ENCODE results near the gene MROH2B. TPM values are rescaled to one million over a fixed set of nuclear protein-coding genes. Genes with fewer than 3 reads are reported as not detected.

MROH2B gene
- total and polyA plus RNA-seq, 2 of the 13 experiments (the other 11 are each of a cell fraction or from before 2014, with no cell fraction given), result not detected

GRCh38 chr5:40999142-40999541 is 72.0 kb downstream of the MROH2B start:
- Histone ChIP-seq H3K4me1 (ENCODE audit: insufficient read depth, low read length) (no peaks in the 10 kb centered on the region), H4K20me1 (ENCODE audit: insufficient read depth, low read length) (no peaks in the 10 kb centered on the region), H3K9me3 (ENCODE audit: low read length) (no peaks in the 10 kb centered on the region), H3K36me3 (replicated peaks in 1 of 2; ENCODE audit: control insufficient read depth in 1 of 2, insufficient read depth in 2 of 2, low read length in 2 of 2) (no peaks in the 10 kb centered on the region), H3K4me3 (replicated peaks in 1 of 3; ENCODE audit: insufficient read depth in 1 of 3, low read depth in 2 of 3, low read length in 3 of 3) (no peak overlapping the region), H3K27ac (ENCODE audit: extremely low read length, insufficient read depth, low read length) (no peak overlapping the region), H3K4me2 (ENCODE audit: low read depth, low read length) (no peak overlapping the region), H3K27me3 (ENCODE audit: control insufficient read depth in 1 of 2, insufficient read depth in 2 of 2, low read length in 2 of 2) (no peaks in the 10 kb centered on the region; a peak in 1 of 5 replicates), H2AFZ (ENCODE audit: low read length) (no peak overlapping the region), H3K9ac (ENCODE audit: insufficient read depth, low read depth, low read length) (no peak overlapping the region), H3K79me2 (ENCODE audit: insufficient read depth, low read length) (no peaks in the 10 kb centered on the region)
- 67% methylated on average over 1 of the region's 1 CpG for WGBS (ENCODE audit: low lambda C conversion rate)
- TF ChIP-seq ZNF639 (CRISPR knock-in tag; conservative IDR thresholded peaks at IDR 0.05) (no peak), SMYD3 (CRISPR knock-in tag; IDR thresholded peaks at IDR 0.05) (no peak), ZNF503 (CRISPR knock-in tag; IDR thresholded peaks at IDR 0.05) (no peak), ZNF569 (CRISPR knock-in tag; IDR thresholded peaks at IDR 0.05; ENCODE audit: borderline replicate concordance) (no peak), ATF1 (CRISPR knock-in tag; IDR thresholded peaks at IDR 0.05) (no peak), KLF9 (CRISPR knock-in tag; IDR thresholded peaks at IDR 0.05; ENCODE audit: low read depth) (no peak), ETV5 (CRISPR knock-in tag; IDR thresholded peaks at IDR 0.05; ENCODE audit: borderline replicate concordance) (no peak), DZIP1 (CRISPR knock-in tag; IDR thresholded peaks at IDR 0.05) (no peak), ZNF878 (CRISPR knock-in tag; IDR thresholded peaks at IDR 0.05) (no peak), MED1 (CRISPR knock-in tag; IDR thresholded peaks at IDR 0.05) (no peak), KMT2B (CRISPR knock-in tag; IDR thresholded peaks at IDR 0.05) (no peak), MAX (IDR thresholded peaks at IDR 0.05) (no peak), ZNF441 (CRISPR knock-in tag; IDR thresholded peaks at IDR 0.05; ENCODE audit: borderline replicate concordance) (no peak), RCOR2 (CRISPR knock-in tag; IDR thresholded peaks at IDR 0.05) (no peak), CREB3 (CRISPR knock-in tag; IDR thresholded peaks at IDR 0.05) (no peak), ZNF274 (CRISPR knock-in tag; IDR thresholded peaks at IDR 0.05) (no peak), NFIB (CRISPR knock-in tag; IDR thresholded peaks at IDR 0.05; ENCODE audit: borderline replicate concordance) (no peak), PRPF4 (IDR thresholded peaks at IDR 0.05; ENCODE audit: low read depth, low read length, poor library complexity, severe bottlenecking) (no peak)
- ChIA-PET CTCF (ENCODE audit: low intra/inter-chr PET ratio, low total read pairs) (no interaction called here), POLR2A (no interaction called here)
- in situ Hi-C loops (cut with HindIII; ENCODE audit: extremely low pct_ligation_motif_present, low pct_unique_long_range_greater_than_20kb) (no loop called here), intact Hi-C loops (cut with micrococcal nuclease; ENCODE audit: unreplicated experiment) (loop anchor here (10.0 kb wide), 1 partner anchor 406 kb away; no protein-coding TSS in a partner anchor)
- DNase-seq (ENCODE audit: low spot score), result no peak
- BruUV-seq (replicated peaks), result no TSS peak
- no peak for FAIRE-seq
- ATAC-seq, result no peak

Measured in HepG2 (cell line).